ENCODE results near the gene DIAPH2. TPM values are rescaled to one million over a fixed set of nuclear protein-coding genes. Genes with fewer than 3 reads are reported as not detected.

Gene DIAPH2
- total RNA-seq, 4 donors from 2014 or later: 11.1 to 26.5 (median 18.7) TPM

DNA sequence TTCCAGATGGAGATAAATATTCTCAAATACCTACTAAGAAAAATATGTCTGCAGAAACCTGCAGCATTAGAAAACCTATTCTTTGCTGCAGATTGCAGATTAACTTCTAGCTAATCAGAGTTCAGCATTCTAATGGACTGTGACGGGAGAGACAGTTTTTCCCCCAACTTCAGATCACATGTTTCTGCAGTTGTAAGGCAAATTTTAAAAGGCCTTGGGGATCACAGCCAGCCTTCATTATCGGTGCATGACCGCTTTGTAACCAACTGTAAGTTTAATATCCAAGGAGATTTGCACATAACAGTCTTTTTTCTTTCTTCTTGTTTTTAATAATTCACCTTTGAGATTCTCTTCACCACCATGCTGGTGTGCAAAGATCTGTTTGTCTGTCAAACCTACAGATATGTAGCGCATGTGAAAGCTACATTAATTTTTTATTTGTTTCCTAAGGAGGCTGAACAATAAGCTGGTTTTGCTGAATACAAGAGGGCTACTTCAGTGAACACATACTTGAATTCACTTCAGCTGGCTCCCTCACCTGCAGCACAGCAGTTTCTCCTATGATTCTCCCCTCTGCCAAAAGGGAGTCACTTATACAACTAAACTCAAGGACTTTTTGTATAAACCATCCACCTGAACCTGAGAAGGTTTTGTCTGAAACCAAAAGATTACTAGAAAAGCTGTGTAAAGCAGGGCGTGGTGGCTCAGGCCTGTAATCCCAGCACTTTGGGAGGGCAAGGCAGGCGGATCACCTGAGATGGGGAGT is 687.5 kb downstream of the DIAPH2 start:
- H3K4me3 ChIP-seq (replicated peaks in 1 of 3): no peak overlapping the region
- H3K4me1 ChIP-seq: no peaks in the 10 kb centered on the region
- peaks cover 3% of the 10 kb centered on the region for H3K27me3 ChIP-seq
- intact Hi-C loops (cut with DNase I): no loop called here
- TF ChIP-seq, protein P1, sequence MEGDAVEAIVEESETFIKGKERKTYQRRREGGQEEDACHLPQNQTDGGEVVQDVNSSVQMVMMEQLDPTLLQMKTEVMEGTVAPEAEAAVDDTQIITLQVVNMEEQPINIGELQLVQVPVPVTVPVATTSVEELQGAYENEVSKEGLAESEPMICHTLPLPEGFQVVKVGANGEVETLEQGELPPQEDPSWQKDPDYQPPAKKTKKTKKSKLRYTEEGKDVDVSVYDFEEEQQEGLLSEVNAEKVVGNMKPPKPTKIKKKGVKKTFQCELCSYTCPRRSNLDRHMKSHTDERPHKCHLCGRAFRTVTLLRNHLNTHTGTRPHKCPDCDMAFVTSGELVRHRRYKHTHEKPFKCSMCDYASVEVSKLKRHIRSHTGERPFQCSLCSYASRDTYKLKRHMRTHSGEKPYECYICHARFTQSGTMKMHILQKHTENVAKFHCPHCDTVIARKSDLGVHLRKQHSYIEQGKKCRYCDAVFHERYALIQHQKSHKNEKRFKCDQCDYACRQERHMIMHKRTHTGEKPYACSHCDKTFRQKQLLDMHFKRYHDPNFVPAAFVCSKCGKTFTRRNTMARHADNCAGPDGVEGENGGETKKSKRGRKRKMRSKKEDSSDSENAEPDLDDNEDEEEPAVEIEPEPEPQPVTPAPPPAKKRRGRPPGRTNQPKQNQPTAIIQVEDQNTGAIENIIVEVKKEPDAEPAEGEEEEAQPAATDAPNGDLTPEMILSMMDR (IDR thresholded peaks at IDR 0.05): no peak
- no peak for TF ChIP-seq POLR2A (IDR thresholded peaks at IDR 0.05)
- no peaks in the 10 kb centered on the region for H3K36me3 ChIP-seq
- H3K27ac ChIP-seq: peak overlapping the region in 2 of 3 donors; percentile 44 to 58
- H3K9me3 ChIP-seq: no peaks in the 10 kb centered on the region
- peak; percentile 25 to 55 for DNase-seq
- 24 to 36% methylated on average over 6 of the region's 6 CpGs for WGBS, 2 donors

DNA sequence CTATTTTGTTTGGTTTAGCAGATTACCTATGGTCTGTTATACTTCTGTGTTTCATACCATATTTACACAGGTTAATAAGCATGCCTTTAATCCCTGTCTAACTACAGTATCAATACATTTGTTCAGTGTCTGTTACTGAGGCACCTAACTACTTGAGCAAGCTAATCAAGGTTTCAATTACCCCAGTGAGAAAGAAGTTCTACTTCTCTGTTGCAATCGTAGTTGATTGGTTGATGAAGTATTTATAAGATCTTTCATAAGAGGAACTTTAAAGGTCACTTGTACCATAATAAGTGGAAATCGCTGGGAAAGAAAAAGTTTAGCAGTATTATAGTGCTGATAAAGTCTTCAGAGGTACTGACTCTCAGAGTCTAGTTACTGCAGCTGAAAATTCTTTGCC is 689.6 kb downstream of the DIAPH2 start:
- Histone ChIP-seq H3K4me3 (replicated peaks in 1 of 3) (no peak overlapping the region), H3K27ac (no peak overlapping the region), H3K27me3 (peaks cover 3% of the 10 kb centered on the region), H3K9me3 (no peaks in the 10 kb centered on the region), H3K4me1 (no peaks in the 10 kb centered on the region), H3K36me3 (no peaks in the 10 kb centered on the region)
- 38 to 39% methylated on average over 2 of the region's 2 CpGs for WGBS, 2 donors
- DNase-seq: no peak
- intact Hi-C loops (cut with DNase I): no loop called here
- TF ChIP-seq, protein P1 (IDR thresholded peaks at IDR 0.05): no peak
- no peak for TF ChIP-seq POLR2A (IDR thresholded peaks at IDR 0.05)

DNA sequence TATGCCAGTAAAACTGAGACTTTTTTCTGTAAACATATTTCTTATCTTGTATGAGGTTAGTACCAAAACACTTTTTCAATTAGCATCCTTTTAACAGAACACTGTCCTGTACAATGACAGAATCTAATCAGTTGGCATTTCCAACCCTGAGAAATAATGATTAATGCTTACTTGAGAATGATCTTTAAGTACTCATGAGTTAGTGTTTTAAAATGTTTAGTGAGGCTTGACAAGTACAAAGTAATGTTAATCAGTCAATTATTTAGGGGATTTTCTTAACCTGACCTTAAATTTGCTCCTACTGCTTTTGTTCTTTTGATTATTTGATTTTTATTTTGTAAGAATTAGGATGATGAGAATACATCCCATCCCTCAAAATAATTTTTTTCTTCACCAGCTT is 695.6 kb downstream of the DIAPH2 start:
- Histone ChIP-seq H3K36me3 (no peaks in the 10 kb centered on the region), H3K4me3 (replicated peaks in 1 of 3) (no peak overlapping the region), H3K27me3 (no peaks in the 10 kb centered on the region), H3K4me1 (no peaks in the 10 kb centered on the region), H3K27ac (no peak overlapping the region), H3K9me3 (no peaks in the 10 kb centered on the region)
- intact Hi-C loops (cut with DNase I): no loop called here
- no peak for TF ChIP-seq POLR2A (IDR thresholded peaks at IDR 0.05)
- TF ChIP-seq, protein P1 (IDR thresholded peaks at IDR 0.05): no peak
- no peak for DNase-seq

DNA sequence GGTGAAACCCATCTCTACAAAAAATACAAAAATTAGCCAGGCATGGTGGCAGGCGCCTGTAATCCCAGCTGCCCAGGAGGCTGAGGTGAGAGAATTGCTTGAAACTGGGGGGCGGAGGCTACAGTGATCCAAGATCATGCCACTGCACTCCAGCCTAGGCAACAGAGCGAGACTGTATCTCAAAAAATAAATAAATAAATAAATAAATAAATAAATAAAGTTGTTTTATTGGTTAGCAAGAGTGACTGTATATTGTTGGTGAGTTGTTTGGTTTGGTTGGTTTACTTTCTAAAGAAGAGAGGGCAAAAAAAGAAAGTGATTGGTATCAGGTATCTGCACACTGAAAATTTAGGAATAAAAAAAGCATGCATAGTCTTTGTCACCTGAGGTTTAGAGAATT is 700.0 kb downstream of the DIAPH2 start:
- Histone ChIP-seq H3K27me3 (no peaks in the 10 kb centered on the region), H3K27ac (no peak overlapping the region), H3K4me3 (replicated peaks in 1 of 3) (no peak overlapping the region), H3K4me1 (no peaks in the 10 kb centered on the region), H3K9me3 (no peaks in the 10 kb centered on the region), H3K36me3 (no peaks in the 10 kb centered on the region)
- TF ChIP-seq, protein P1 (IDR thresholded peaks at IDR 0.05): no peak
- no peak for TF ChIP-seq POLR2A (IDR thresholded peaks at IDR 0.05)
- intact Hi-C loops (cut with DNase I): no loop called here
- WGBS, 2 donors: 95 to 100% methylated on average over 3 of the region's 3 CpGs
- DNase-seq: no peak

DNA sequence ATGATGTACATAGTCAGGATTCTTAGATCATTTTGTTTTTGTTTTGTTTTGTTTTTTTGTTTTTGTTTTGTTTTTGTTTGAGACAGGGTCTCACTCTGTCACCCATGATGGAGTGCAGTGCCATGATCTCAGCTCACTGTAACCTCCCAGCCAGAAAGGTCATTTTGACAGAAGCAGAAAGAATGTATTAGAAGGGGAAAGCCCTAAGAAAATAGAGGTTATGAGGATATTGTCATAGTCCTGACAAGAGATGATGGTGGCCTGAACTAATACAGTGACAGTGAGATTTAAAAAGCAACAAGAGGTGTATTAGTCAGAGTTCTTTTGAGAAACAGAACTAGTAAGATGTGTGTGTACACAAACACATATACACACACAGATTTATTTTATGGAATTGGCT is 702.4 kb downstream of the DIAPH2 start:
- Histone ChIP-seq H3K9me3 (no peaks in the 10 kb centered on the region), H3K36me3 (no peaks in the 10 kb centered on the region), H3K4me3 (replicated peaks in 1 of 3) (no peak overlapping the region), H3K4me1 (no peaks in the 10 kb centered on the region), H3K27me3 (no peaks in the 10 kb centered on the region), H3K27ac (no peak overlapping the region)
- no peak for DNase-seq
- TF ChIP-seq POLR2A (IDR thresholded peaks at IDR 0.05): no peak
- TF ChIP-seq, protein P1 (IDR thresholded peaks at IDR 0.05): no peak
- intact Hi-C loops (cut with DNase I): no loop called here
